CD14-positive monocyte (primary cell): ENCODE data around the gene C18orf54. TPM values are rescaled to one million over a fixed set of nuclear protein-coding genes. Genes with fewer than 3 reads are reported as not detected.

Experiments
- DNase-seq, 3 donors: peaks; one replicate each; pipeline ENCODE4 v3.0.0-alpha.2; 2011 to 2022
- H2AFZ ChIP-seq: 2 replicates; pipeline ENCODE4 v1.6.0; 2012; ENCODE audit warnings: mild to moderate bottlenecking, low read depth, low read length, inconsistent platforms; ENCODE audit not compliant: insufficient read depth, poor library complexity, severe bottlenecking
- H3K27ac ChIP-seq, 2 donors: 1 replicate in 1 of 2; 2 replicates in 1 of 2; pipeline ENCODE4 v1.5.1; 2012 to 2013; ENCODE audit warnings: low read length in 2 of 2, control low read depth in 1 of 2, inconsistent platforms in 1 of 2, low read depth in 1 of 2, mild to moderate bottlenecking in 1 of 2
- H3K27me3 ChIP-seq, 2 donors: one replicate each; pipeline versions ENCODE4 v1.6.0 to v1.6.1; 2011 to 2013; ENCODE audit warnings: low read length in 2 of 2; ENCODE audit not compliant: control insufficient read depth in 2 of 2, insufficient read depth in 2 of 2
- H3K36me3 ChIP-seq, 2 donors: replicated peaks in 1 of 2; 1 replicate in 1 of 2; 2 replicates in 1 of 2; pipeline versions ENCODE4 v1.5.1 to v1.6.1; 2012 to 2013; ENCODE audit warnings: low read length in 2 of 2, control low read depth in 1 of 2, inconsistent platforms in 1 of 2, mild to moderate bottlenecking in 1 of 2; ENCODE audit not compliant: insufficient read depth in 2 of 2, control insufficient read depth in 1 of 2
- H3K4me1 ChIP-seq, 2 donors: 1 replicate in 1 of 2; 2 replicates in 1 of 2; pipeline versions ENCODE4 v1.5.1 to v1.6.1; 2012 to 2013; ENCODE audit warnings: low read length in 2 of 2, control low read depth in 1 of 2, inconsistent platforms in 1 of 2, mild to moderate bottlenecking in 1 of 2, moderate library complexity in 1 of 2; ENCODE audit not compliant: insufficient read depth in 2 of 2, control insufficient read depth in 1 of 2
- H3K4me2 ChIP-seq: replicated peaks from 2 replicates; pipeline ENCODE3; 2012; ENCODE audit warnings: low read length, moderate library complexity, mild to moderate bottlenecking; ENCODE audit not compliant: poor library complexity, severe bottlenecking; ENCODE audit errors: extremely low read depth
- H3K4me3 ChIP-seq, 3 experiments: fragments of 200-600 bp in 1 of 3; sonication (generic) in 1 of 3; replicated peaks in 1 of 3; 1 replicate in 2 of 3; 2 replicates in 1 of 3; pipeline ENCODE4 v1.5.1; 2011 to 2013; ENCODE audit warnings: low read length in 3 of 3, mild to moderate bottlenecking in 3 of 3, control low read depth in 2 of 3, low read depth in 2 of 3, inconsistent platforms in 1 of 3, moderate library complexity in 1 of 3
- H3K79me2 ChIP-seq: 2 replicates; pipeline ENCODE4 v1.6.0; 2012; ENCODE audit warnings: mild to moderate bottlenecking, control low read depth, inconsistent platforms, low read length, moderate library complexity; ENCODE audit not compliant: insufficient read depth
- H3K9ac ChIP-seq: 2 replicates; pipeline ENCODE4 v1.6.0; 2017; ENCODE audit warnings: low read length, mild to moderate bottlenecking; ENCODE audit not compliant: insufficient read depth, poor library complexity, severe bottlenecking
- H3K9me3 ChIP-seq, 2 donors: replicated peaks in 1 of 2; 1 replicate in 1 of 2; 2 replicates in 1 of 2; pipeline versions ENCODE4 v1.5.1 to v1.6.1; 2012 to 2013; ENCODE audit warnings: low read length in 2 of 2, control low read depth in 1 of 2; ENCODE audit not compliant: control insufficient read depth in 1 of 2, insufficient read depth in 1 of 2
- H4K20me1 ChIP-seq: 2 replicates; pipeline ENCODE4 v1.6.0; 2012; ENCODE audit warnings: mild to moderate bottlenecking, low read length, control low read depth, moderate library complexity; ENCODE audit not compliant: insufficient read depth
- H3K27ac Mint-ChIP-seq, 7 donors: one replicate each; pipeline ENCODE4 v1.8.0; 2020; ENCODE audit warnings: mild to moderate bottlenecking in 7 of 7, mixed read lengths in 7 of 7, moderate library complexity in 6 of 7, inconsistent platforms in 2 of 7
- H3K27me3 Mint-ChIP-seq, 3 donors: one replicate each; pipeline ENCODE4 v1.8.0; 2021 to 2022; ENCODE audit warnings: low read depth in 3 of 3, mild to moderate bottlenecking in 3 of 3, mixed read lengths in 3 of 3, moderate library complexity in 3 of 3, inconsistent platforms in 1 of 3
- H3K36me3 Mint-ChIP-seq, 2 donors: one replicate each; pipeline ENCODE4 v1.8.0; 2020; ENCODE audit warnings: mixed read lengths in 2 of 2, inconsistent platforms in 1 of 2, mild to moderate bottlenecking in 1 of 2
- H3K4me1 Mint-ChIP-seq: one replicate; pipeline ENCODE4 v1.8.0; 2020; ENCODE audit warnings: mild to moderate bottlenecking, mixed read lengths
- H3K4me3 Mint-ChIP-seq, 2 donors: one replicate each; pipeline ENCODE4 v1.8.0; 2020; ENCODE audit warnings: mild to moderate bottlenecking in 2 of 2, mixed read lengths in 2 of 2, moderate library complexity in 1 of 2
- H3K9me3 Mint-ChIP-seq, 7 donors: one replicate each; pipeline ENCODE4 v1.8.0; 2020 to 2022; ENCODE audit warnings: mixed read lengths in 7 of 7, mild to moderate bottlenecking in 6 of 7, moderate library complexity in 6 of 7, inconsistent platforms in 2 of 7
- CTCF ChIP-seq: fragments of 200-600 bp; IDR thresholded peaks from one replicate; pipeline ENCODE4 v1.8.0; 2022; ENCODE audit warnings: antibody characterized with exemption, mild to moderate bottlenecking
- WGBS: methylation state at CpG from one replicate; pipeline ENCODE4 v1.1.5; 2013; ENCODE audit warnings: missing lambda C conversion rate; ENCODE audit not compliant: insufficient coverage; 5-methylcytosine and 5-hydroxymethylcytosine counted together
- intact Hi-C, 2 donors: fragments of 100-400 bp; cut with micrococcal nuclease; formaldehyde crosslinking; loops; one replicate each; pipeline versions ENCODE4 v1.15.0 to v1.15.1; 2023
- polyA plus RNA-seq, 3 donors: library from polyadenylated mRNA; depleted of rRNA in 1 of 3; unstranded in 2 of 3; stranded (reverse) in 1 of 3; fragments of 300-500 nt in 2 of 3; fragments of >200 nt in 1 of 3; fragmentation: Illumina TruSeq in 2 of 3; gene quantifications; 1 replicate in 2 of 3; 2 replicates in 1 of 3; pipeline ENCODE4 v1.2.3, GENCODE V29; 2012 to 2021

C18orf54 gene
- polyA plus RNA-seq, 3 donors: 0.14 to 0.38 (median 0.29) TPM

DNA sequence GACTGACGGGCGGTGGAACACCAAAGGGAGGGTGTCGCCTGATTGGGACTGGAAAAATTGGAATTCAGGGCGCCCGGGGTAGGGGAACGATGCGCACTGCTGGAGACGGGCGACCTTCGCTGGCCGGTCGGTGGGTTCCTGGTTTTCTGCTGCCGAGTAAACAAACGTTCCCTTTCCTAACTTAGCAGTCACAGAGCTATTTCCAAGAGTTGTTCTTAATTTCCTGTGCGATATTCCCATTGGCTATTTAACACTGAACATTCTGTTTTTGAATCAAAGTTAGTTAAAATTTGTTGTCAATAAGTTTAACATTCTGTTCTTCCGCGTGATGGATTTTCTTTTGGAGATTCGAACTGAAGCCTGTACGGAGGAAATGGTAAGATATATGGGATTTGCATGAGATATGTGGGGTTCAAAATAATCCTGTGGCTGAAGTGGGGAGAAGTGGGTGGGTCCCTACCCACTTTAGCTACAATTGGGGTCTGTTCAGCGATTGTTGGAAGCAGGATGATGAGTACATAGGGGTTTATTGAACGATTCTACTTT lies 862 bp downstream of the C18orf54 start:
- intact Hi-C loops: loop anchor here (5.0 to 10.0 kb wide), 3 partner anchors 84 to 136 kb away; partner anchors contain the start of gene MBD2 (in 2 of the 2)
- TF ChIP-seq CTCF: no peak
- Histone ChIP-seq H3K9ac (peak overlapping the region; percentile 80), H3K4me2 (peak overlapping the region; percentile 95), H3K79me2 (peaks cover 14% of the 10 kb centered on the region), H3K27me3 (peaks cover 0 to 3% of the 10 kb centered on the region in 2 donors), H2AFZ (peak overlapping the region; percentile 99), H3K9me3 (no peaks in the 10 kb centered on the region), H4K20me1 (no peaks in the 10 kb centered on the region), H3K27ac (peak overlapping the region in 1 of 2 donors; percentile 84), H3K4me1 (peaks cover 9 to 17% of the 10 kb centered on the region in 2 donors), H3K4me3 (peak overlapping the region; percentile 66 to 97 (median 86)), H3K36me3 (peaks cover 3 to 7% of the 10 kb centered on the region in 2 donors)
- DNase-seq: peak in 1 of 3 donors; percentile 15
- Mint-ChIP-seq H3K27me3 (peaks cover 0 to 5% (median 4%) of the 10 kb centered on the region in 3 donors), H3K36me3 (peaks cover 7 to 13% of the 10 kb centered on the region in 2 donors), H3K27ac (peak overlapping the region in 6 of 7 donors; percentile 78 to 98 (median 95)), H3K4me3 (peak overlapping the region; percentile 98 to 100), H3K9me3 (no peaks in the 10 kb centered on the region), H3K4me1 (peaks cover 14% of the 10 kb centered on the region)
- 0% methylated on average over 9 of the region's 21 CpGs for WGBS

GRCh38 chr18:54359233-54359632 lies 1.5 kb downstream of the C18orf54 start:
- TF ChIP-seq CTCF: no peak
- H3K9me3 Mint-ChIP-seq: no peaks in the 10 kb centered on the region
- H3K4me3 ChIP-seq: no peak overlapping the region

More at GRCh38 chr18:54359233-54359632, 1.5 kb downstream of the C18orf54 start:
- peaks cover 9 to 17% of the 10 kb centered on the region in 2 donors for H3K4me1 ChIP-seq
- no peaks in the 10 kb centered on the region for H4K20me1 ChIP-seq
- intact Hi-C loops: loop anchor here (5.0 to 10.0 kb wide), 3 partner anchors 84 to 137 kb away; partner anchors contain the start of gene MBD2 (in 2 of the 2)
- peaks cover 7 to 13% of the 10 kb centered on the region in 2 donors for H3K36me3 Mint-ChIP-seq
- no peak for DNase-seq
- no peak overlapping the region for H3K9ac ChIP-seq
- H3K27ac ChIP-seq: no peak overlapping the region
- H3K27me3 ChIP-seq: peaks cover 0 to 3% of the 10 kb centered on the region in 2 donors
- no peak overlapping the region for H3K27ac Mint-ChIP-seq
- H3K4me2 ChIP-seq: peak overlapping the region; percentile 95
- 92% methylated on average over 2 of the region's 6 CpGs for WGBS
- peaks cover 3 to 7% of the 10 kb centered on the region in 2 donors for H3K36me3 ChIP-seq
- H3K79me2 ChIP-seq: peaks cover 14% of the 10 kb centered on the region
- no peaks in the 10 kb centered on the region for H3K9me3 ChIP-seq
- peaks cover 0 to 5% (median 4%) of the 10 kb centered on the region in 3 donors for H3K27me3 Mint-ChIP-seq
- H3K4me1 Mint-ChIP-seq: peaks cover 14% of the 10 kb centered on the region
- peak overlapping the region; percentile 99 for H2AFZ ChIP-seq
- H3K4me3 Mint-ChIP-seq: no peak overlapping the region
